SU-DHL-6 (cell line): ENCODE results near the gene KCNN2.

Source experiments
- H2AFZ ChIP-seq: fragments of 200-600 bp; sonication (generic); 2 replicates; pipeline ENCODE4 v1.6.1; 2014; ENCODE audit warnings: low read depth, mild to moderate bottlenecking, moderate library complexity, mixed read lengths, antibody characterized with exemption, low read length; ENCODE audit not compliant: severe bottlenecking
- H3F3A ChIP-seq: fragments of 200-600 bp; shearing (Covaris generic); 2 replicates; pipeline ENCODE4 v1.6.0; 2016; ENCODE audit warnings: antibody characterized with exemption, mild to moderate bottlenecking; ENCODE audit not compliant: insufficient read depth
- H3K27ac ChIP-seq: fragments of 200-600 bp; sonication (generic); 2 replicates; pipeline ENCODE4 v1.5.1; 2016; ENCODE audit warnings: low read depth, mild to moderate bottlenecking, low read length, moderate library complexity, mixed read lengths
- H3K27me3 ChIP-seq: fragments of 200-600 bp; sonication (generic), shearing (Covaris generic); 2 replicates; pipeline ENCODE4 v1.6.0; 2014; ENCODE audit warnings: mild to moderate bottlenecking, low read length
- H3K36me3 ChIP-seq: fragments of 200-600 bp; sonication (generic); 2 replicates; pipeline ENCODE4 v1.6.1; 2014; ENCODE audit warnings: mild to moderate bottlenecking, low read length, mixed read lengths
- H3K4me2 ChIP-seq: fragments of 300-600, 200-600 bp; shearing (Covaris generic), sonication (generic); 2 replicates; pipeline ENCODE4 v1.6.0; 2014; ENCODE audit warnings: low read length, low read depth, mild to moderate bottlenecking; ENCODE audit not compliant: poor library complexity, severe bottlenecking
- H3K4me3 ChIP-seq: fragments of 200-600 bp; sonication (generic); 2 replicates; pipeline ENCODE4 v1.5.1; 2014; ENCODE audit warnings: antibody characterized with exemption, low read length, mild to moderate bottlenecking, mixed read lengths; ENCODE audit not compliant: insufficient read depth, poor library complexity, severe bottlenecking
- H3K79me2 ChIP-seq: fragments of 200-600 bp; sonication (generic); 2 replicates; pipeline ENCODE4 v1.6.1; 2014; ENCODE audit warnings: mild to moderate bottlenecking, low read length, moderate library complexity; ENCODE audit not compliant: insufficient read depth
- H3K9ac ChIP-seq: fragments of 200-600 bp; sonication (generic); 2 replicates; pipeline ENCODE4 v1.7.0; 2014; ENCODE audit warnings: mild to moderate bottlenecking, low read length
- H3K9me2 ChIP-seq: fragments of 200-600 bp; sonication (generic); replicated peaks from 2 replicates; pipeline ENCODE4 v1.6.1; 2014; ENCODE audit warnings: low read length; ENCODE audit not compliant: insufficient read depth
- H3K9me3 ChIP-seq: fragments of 200-600 bp; sonication (generic); 2 replicates; pipeline ENCODE4 v1.6.1; 2014; ENCODE audit warnings: low read length, mixed read lengths; ENCODE audit not compliant: insufficient read depth
- H4K20me1 ChIP-seq: fragments of 200-600 bp; sonication (generic); 2 replicates; pipeline ENCODE4 v1.6.1; 2014; ENCODE audit warnings: low read depth, mild to moderate bottlenecking, antibody characterized with exemption, low read length, moderate library complexity, mixed read lengths
- EZH2phosphoT487 ChIP-seq: fragments of 200-600 bp; sonication (generic), shearing (Covaris generic); conservative IDR thresholded peaks from 2 replicates; pipeline ENCODE4 v1.6.1; 2018; ENCODE audit warnings: mild to moderate bottlenecking, antibody characterized with exemption, low read length, moderate library complexity, mixed read lengths
- TF ChIP-seq, protein P1 (sequence below): fragments of 200-600 bp; sonication (generic); IDR thresholded peaks from one replicate; pipeline ENCODE4 v1.5.1; 2017; ENCODE audit warnings: antibody characterized with exemption, mild to moderate bottlenecking, low read length, moderate library complexity; ENCODE audit not compliant: insufficient read depth, poor library complexity, severe bottlenecking

The KCNN2 gene

DNA sequence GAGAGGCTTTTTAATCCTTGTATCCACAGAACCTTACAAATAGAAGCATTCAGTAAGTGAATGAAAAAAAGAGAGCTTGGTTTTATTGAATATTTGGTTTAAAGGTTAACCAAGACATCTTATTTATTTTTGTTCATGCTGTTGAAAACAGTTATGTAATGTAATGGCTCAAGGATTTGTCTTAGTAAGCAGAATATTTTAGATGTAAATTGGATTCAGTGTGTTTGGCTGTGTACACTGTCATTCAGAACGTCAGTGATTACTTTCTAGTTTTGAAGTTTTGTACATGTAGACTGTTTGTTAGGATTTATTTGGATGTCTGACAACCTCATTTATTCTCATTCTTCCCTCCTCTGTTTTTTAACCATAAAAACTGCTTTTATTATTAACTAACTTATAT, 31.3 kb downstream of the KCNN2 start:
- no peaks in the 10 kb centered on the region for H3K9me3 ChIP-seq
- no peak for TF ChIP-seq EZH2phosphoT487
- TF ChIP-seq, protein P1, sequence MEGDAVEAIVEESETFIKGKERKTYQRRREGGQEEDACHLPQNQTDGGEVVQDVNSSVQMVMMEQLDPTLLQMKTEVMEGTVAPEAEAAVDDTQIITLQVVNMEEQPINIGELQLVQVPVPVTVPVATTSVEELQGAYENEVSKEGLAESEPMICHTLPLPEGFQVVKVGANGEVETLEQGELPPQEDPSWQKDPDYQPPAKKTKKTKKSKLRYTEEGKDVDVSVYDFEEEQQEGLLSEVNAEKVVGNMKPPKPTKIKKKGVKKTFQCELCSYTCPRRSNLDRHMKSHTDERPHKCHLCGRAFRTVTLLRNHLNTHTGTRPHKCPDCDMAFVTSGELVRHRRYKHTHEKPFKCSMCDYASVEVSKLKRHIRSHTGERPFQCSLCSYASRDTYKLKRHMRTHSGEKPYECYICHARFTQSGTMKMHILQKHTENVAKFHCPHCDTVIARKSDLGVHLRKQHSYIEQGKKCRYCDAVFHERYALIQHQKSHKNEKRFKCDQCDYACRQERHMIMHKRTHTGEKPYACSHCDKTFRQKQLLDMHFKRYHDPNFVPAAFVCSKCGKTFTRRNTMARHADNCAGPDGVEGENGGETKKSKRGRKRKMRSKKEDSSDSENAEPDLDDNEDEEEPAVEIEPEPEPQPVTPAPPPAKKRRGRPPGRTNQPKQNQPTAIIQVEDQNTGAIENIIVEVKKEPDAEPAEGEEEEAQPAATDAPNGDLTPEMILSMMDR: no peak
- no peak overlapping the region for H3K4me2 ChIP-seq
- no peaks in the 10 kb centered on the region for H3K9me2 ChIP-seq
- H3K79me2 ChIP-seq: no peaks in the 10 kb centered on the region
- no peak overlapping the region for H2AFZ ChIP-seq
- H4K20me1 ChIP-seq: no peaks in the 10 kb centered on the region
- no peak overlapping the region for H3K27ac ChIP-seq
- H3K36me3 ChIP-seq: no peaks in the 10 kb centered on the region
- H3F3A ChIP-seq: no peaks in the 10 kb centered on the region
- H3K27me3 ChIP-seq: no peaks in the 10 kb centered on the region
- H3K4me3 ChIP-seq: no peak overlapping the region
- no peak overlapping the region for H3K9ac ChIP-seq

DNA sequence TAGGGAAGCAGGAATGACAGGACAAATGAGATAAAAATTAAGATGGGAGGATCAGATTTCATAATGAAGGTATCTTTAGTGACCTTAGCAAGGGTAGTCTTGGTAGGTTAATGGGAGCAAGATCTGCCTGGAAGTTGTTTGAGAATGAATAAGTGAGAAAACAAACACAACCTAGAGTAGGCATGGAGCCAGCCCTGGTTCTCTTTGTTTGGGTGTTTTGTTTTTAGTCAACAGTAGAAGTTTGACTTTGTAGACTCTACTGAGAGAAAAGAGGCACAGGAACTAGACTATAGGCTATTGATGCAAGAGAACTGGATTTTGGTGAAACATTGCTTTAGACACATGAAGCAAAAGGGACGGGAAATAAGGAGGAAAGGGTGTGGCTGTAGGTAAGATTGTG, 40.3 kb downstream of the KCNN2 start:
- Histone ChIP-seq H3K27me3 (no peaks in the 10 kb centered on the region), H3K27ac (no peak overlapping the region), H3K9me2 (no peaks in the 10 kb centered on the region), H3K9me3 (no peaks in the 10 kb centered on the region), H3K9ac (no peak overlapping the region), H3K36me3 (no peaks in the 10 kb centered on the region), H2AFZ (no peak overlapping the region), H4K20me1 (no peaks in the 10 kb centered on the region), H3K4me3 (no peak overlapping the region), H3F3A (no peaks in the 10 kb centered on the region), H3K4me2 (no peak overlapping the region), H3K79me2 (no peaks in the 10 kb centered on the region)
- TF ChIP-seq, protein P1: no peak
- no peak for TF ChIP-seq EZH2phosphoT487

DNA sequence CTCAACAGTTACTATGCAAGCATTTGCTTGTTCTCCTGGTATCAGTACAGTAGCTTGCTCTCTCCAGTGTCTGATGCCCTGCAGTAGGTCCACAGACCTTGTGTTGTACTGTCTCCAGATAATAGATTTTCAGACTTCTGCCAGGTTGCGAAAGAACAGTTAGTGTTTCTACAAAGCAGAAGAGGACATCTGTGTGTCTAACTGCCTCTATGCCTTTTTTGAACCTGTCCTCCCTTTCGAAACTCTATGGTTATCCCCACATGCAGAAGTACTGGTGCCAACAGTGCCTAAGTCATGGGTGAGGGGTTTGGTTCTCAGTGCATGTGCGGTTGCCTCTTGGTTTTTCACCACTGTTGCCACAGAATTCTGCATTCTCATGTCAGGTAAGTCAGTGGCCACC, 45.9 kb downstream of the KCNN2 start:
- Histone ChIP-seq H3K9me3 (no peaks in the 10 kb centered on the region), H3F3A (no peaks in the 10 kb centered on the region), H2AFZ (no peak overlapping the region)

More for the DNA sequence above, 45.9 kb downstream of the KCNN2 start:
- no peaks in the 10 kb centered on the region for H3K9me2 ChIP-seq
- no peak overlapping the region for H3K4me3 ChIP-seq
- TF ChIP-seq EZH2phosphoT487: no peak
- TF ChIP-seq, protein P1: no peak
- no peak overlapping the region for H3K27ac ChIP-seq
- H3K79me2 ChIP-seq: no peaks in the 10 kb centered on the region
- H3K27me3 ChIP-seq: no peaks in the 10 kb centered on the region
- H3K4me2 ChIP-seq: no peak overlapping the region
- H3K36me3 ChIP-seq: no peaks in the 10 kb centered on the region
- no peaks in the 10 kb centered on the region for H4K20me1 ChIP-seq
- H3K9ac ChIP-seq: no peak overlapping the region
